Calu3 (cell line): ENCODE data around the gene RPL28. TPM values are rescaled to one million over a fixed set of nuclear protein-coding genes. Genes with fewer than 3 reads are reported as not detected.

ENCODE experiments used
- BruUV-seq: library from RNA; stranded (reverse); fragments of 400-500 nt; replicated peaks from 2 replicates; lab custom pipeline; 2021; lab: Mats Ljungman, UMichigan
- CTCF ChIA-PET: fragments of 300-600 bp; sonication (Branson Sonifier 250); formaldehyde crosslinking; loops from one replicate; lab custom pipeline; 2022; ENCODE audit warnings: antibody characterized with exemption; lab: Charles Lee
- DNase-seq: peaks from one replicate; pipeline ENCODE4 v3.0.0; 2022
- H3K27ac Mint-ChIP-seq: one replicate; pipeline ENCODE4 v1.8.0; 2022; ENCODE audit warnings: mixed read lengths; ENCODE audit not compliant: unreplicated experiment
- H3K27me3 Mint-ChIP-seq: one replicate; pipeline ENCODE4 v1.8.0; 2022; ENCODE audit warnings: mixed read lengths; ENCODE audit not compliant: unreplicated experiment
- H3K36me3 Mint-ChIP-seq: one replicate; pipeline ENCODE4 v1.8.0; 2022; ENCODE audit warnings: mild to moderate bottlenecking, moderate library complexity, mixed read lengths; ENCODE audit not compliant: insufficient read depth, unreplicated experiment
- H3K4me1 Mint-ChIP-seq: one replicate; pipeline ENCODE4 v1.8.0; 2022; ENCODE audit warnings: mild to moderate bottlenecking, low read depth, mixed read lengths; ENCODE audit not compliant: unreplicated experiment
- H3K4me3 Mint-ChIP-seq: one replicate; pipeline ENCODE4 v1.8.0; 2022; ENCODE audit warnings: mild to moderate bottlenecking, low read depth, moderate library complexity, mixed read lengths; ENCODE audit not compliant: unreplicated experiment
- H3K9me3 Mint-ChIP-seq: one replicate; pipeline ENCODE4 v1.8.0; 2022; ENCODE audit warnings: low read depth, mixed read lengths; ENCODE audit not compliant: unreplicated experiment
- CTCF ChIP-seq: fragments of 200-600 bp; IDR thresholded peaks from one replicate; pipeline ENCODE4 v1.8.0; 2022; ENCODE audit warnings: antibody characterized with exemption; ENCODE audit not compliant: unreplicated experiment
- intact Hi-C: fragments of 100-400 bp; cut with micrococcal nuclease; formaldehyde crosslinking; loops from one replicate; pipeline ENCODE4 v1.10.0; 2022; ENCODE audit not compliant: unreplicated experiment
- total RNA-seq: library from RNA; stranded (reverse); gene quantifications from 2 replicates; pipeline ENCODE4 v1.2.3, GENCODE V29; 2022

The RPL28 gene
- total RNA-seq, 1 experiment from 2014 or later: 1,520 TPM

DNA sequence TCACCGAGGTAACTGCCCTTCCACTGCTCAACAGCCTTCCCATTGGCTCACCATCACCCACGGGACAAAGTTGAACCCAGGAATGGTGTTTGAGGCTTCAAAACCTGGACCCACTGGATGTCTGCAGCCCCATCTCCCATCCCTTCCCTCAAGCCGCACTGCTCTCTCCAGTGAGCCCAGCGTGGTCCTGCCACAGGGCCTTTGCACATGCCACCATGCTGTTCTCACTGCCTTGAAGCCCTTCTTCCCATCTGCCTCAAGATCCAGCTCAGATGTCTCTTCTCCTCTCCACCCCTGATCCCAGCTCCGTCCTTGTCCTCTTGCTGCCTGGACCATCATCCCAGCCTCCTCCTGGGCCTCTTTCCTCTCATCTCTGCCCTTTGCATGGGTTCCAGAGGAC lies 53.3 kb downstream of the RPL28 start:
- no peaks in the 10 kb centered on the region for H3K27me3 Mint-ChIP-seq
- intact Hi-C loops: no loop called here
- TF ChIP-seq CTCF: no peak
- no peak overlapping the region for H3K4me3 Mint-ChIP-seq
- peaks cover 13% of the 10 kb centered on the region for H3K4me1 Mint-ChIP-seq
- BruUV-seq: no TSS peak
- H3K27ac Mint-ChIP-seq: peak overlapping the region; percentile 10
- H3K36me3 Mint-ChIP-seq: peaks cover 4% of the 10 kb centered on the region
- peaks cover 3% of the 10 kb centered on the region for H3K9me3 Mint-ChIP-seq
- CTCF ChIA-PET: no interaction called here
- no peak for DNase-seq

DNA sequence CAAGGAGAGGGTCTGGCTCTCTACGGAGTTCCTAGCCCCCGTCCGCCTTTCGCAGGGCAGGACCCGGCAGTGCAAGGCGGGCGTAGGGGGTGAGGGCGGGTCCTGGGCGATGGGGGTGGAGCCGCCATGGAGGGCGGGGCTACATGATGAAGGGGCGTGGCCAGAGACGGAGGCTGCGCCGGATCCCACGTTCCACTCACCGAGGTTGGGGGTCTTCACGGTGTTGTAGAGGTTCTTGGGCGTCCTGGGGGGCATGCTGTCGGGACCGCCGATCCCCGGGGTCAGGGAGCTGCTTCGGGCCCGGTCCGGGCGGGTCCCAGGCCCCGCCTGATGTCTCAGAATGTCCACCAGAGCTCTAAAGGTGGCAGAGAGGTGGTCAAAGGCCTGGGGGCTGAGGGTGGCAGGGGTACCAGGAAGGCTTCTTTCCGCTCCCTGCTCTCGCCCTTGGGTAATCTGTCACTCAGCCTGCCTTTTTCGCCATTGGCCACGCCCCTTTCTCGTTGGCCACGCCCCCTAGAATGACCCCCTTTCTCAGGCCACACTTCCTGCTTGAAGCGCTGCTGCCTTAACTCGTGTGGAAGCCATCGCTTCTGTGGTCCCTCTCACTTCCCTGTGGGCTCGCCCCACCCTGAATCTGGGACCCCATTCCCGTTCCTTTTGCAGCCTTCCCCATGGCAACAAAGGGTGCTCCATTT lies 54.8 kb downstream of the RPL28 start:
- CTCF ChIA-PET: no interaction called here
- H3K36me3 Mint-ChIP-seq: peaks cover 4% of the 10 kb centered on the region
- BruUV-seq: no TSS peak
- peaks cover 3% of the 10 kb centered on the region for H3K9me3 Mint-ChIP-seq
- H3K27me3 Mint-ChIP-seq: no peaks in the 10 kb centered on the region
- peaks cover 13% of the 10 kb centered on the region for H3K4me1 Mint-ChIP-seq
- H3K27ac Mint-ChIP-seq: no peak overlapping the region
- H3K4me3 Mint-ChIP-seq: no peak overlapping the region
- no peak for DNase-seq
- intact Hi-C loops: no loop called here
- no peak for TF ChIP-seq CTCF

DNA sequence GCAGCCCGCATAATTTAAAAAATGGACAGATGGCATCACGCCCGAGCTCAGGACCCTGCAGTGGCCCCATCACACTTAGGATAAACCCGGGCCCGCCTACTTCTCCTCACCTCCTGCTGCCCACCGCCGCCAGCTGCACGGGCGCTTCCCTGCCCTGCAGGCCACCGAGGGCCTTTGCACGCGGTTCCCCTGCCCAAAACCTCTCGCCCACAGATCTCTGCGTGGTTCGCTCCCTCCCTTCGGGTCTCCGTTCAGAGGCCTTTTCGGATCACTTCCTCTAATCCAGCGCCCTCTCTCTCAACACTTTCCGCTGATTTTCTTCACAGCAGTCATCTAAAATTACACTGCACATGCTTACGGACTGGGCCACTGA lies 55.6 kb downstream of the RPL28 start:
- BruUV-seq: no TSS peak
- CTCF ChIA-PET: no interaction called here
- DNase-seq: no peak

DNA sequence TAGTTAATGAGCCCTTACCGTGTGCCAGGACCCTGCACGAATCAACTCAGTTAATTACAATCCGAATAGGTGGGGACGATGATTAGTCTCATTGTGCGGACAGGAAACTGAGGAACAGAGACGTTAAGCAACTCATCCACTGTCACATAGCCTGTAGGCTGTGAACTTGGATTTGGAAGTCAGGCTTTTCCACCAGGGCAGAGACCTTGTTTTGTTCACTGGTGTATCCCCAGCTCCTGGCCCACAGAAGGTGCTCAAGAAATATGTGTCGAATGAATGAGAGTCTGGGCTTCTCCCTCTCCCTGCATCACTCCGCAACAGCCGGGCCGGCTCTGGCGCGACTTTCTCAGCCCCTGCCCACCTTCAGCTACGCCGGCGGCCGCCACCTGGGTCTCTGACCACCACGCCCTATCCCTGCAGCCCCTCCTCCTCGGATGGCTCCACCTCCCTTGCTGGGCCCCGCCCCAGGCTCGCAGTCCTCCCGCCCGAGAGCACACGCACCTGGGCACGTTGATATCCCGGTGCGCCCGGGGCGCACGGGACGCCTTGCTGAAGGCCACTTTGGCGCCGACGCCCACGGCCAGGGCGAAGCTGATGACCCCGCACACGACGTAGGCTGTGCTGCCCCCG lies 56.1 kb downstream of the RPL28 start:
- no TSS peak for BruUV-seq

More for the DNA sequence above, 55.6 kb downstream of the RPL28 start:
- no peak for TF ChIP-seq CTCF
- Mint-ChIP-seq H3K36me3 (peaks cover 4% of the 10 kb centered on the region), H3K27ac (no peak overlapping the region), H3K27me3 (no peaks in the 10 kb centered on the region), H3K4me1 (peaks cover 13% of the 10 kb centered on the region), H3K4me3 (no peak overlapping the region), H3K9me3 (peaks cover 3% of the 10 kb centered on the region)
- intact Hi-C loops: no loop called here

More for the DNA sequence above, 56.1 kb downstream of the RPL28 start:
- CTCF ChIA-PET: no interaction called here
- no peak overlapping the region for H3K27ac Mint-ChIP-seq
- H3K4me3 Mint-ChIP-seq: no peak overlapping the region
- intact Hi-C loops: no loop called here
- H3K4me1 Mint-ChIP-seq: peaks cover 13% of the 10 kb centered on the region
- DNase-seq: peak; percentile 44
- TF ChIP-seq CTCF: no peak
- no peaks in the 10 kb centered on the region for H3K27me3 Mint-ChIP-seq
- H3K36me3 Mint-ChIP-seq: peaks cover 4% of the 10 kb centered on the region
- H3K9me3 Mint-ChIP-seq: peaks cover 3% of the 10 kb centered on the region
